ENCODE measurements around the gene OLFM3.

The OLFM3 gene

DNA sequence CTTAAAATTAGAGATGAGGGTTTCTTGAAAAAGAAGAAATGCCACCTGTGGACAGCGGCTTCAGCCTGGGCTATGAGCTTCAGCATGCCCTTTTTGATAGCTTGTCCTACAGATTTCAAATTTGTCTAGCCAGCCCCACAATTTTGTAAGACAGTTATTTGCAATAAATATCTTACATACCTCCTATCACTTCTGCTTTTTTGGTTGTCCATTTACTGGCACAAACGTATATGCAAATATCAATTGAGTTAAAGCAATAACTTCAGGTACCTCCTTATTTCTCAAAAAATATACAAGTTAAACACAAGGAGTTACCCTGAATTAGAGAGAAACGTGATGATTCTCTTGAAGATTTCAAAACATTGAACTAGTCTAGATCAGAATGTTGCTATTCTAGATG, 53.5 kb downstream of the OLFM3 start:
- DNase-seq: no peak

DNA sequence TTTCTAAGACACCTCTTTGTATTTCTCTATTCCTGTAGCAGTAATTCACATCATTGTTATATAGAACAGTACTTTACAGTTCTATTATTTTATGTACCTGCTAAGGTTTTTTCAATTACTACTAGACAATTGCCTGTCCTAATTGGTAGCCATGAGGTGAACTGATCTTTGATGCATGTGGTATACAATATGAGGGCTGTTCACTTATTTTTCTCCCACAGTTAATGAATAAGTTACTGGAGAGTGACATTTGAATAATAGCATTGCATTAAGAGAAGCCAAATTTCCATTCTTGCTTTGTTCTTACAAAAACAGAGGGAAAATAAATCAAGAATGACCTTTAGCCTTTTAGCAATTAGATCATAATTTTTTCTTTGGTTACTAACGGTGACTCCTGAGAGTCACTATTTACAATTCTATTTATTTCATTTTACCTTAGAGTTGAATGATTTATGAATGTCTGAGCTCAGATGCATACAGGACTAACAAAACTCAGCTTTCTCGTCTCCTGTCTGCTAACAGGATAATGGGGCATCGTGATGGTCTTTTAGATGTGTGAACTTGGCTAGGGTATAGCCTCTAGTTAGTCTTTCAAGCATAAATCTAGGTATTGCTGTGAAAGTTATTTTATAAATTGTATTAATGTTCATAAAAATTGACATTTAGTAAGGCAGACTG, 54.1 kb downstream of the OLFM3 start:
- no peak for DNase-seq

- DNase-seq: no peak
These were observed 58.0 kb downstream of the OLFM3 start for GRCh38 chr1:101938681-101939080.

- no peak for DNase-seq
These were observed 67.4 kb downstream of the OLFM3 start for GRCh38 chr1:101929343-101929742.

DNA sequence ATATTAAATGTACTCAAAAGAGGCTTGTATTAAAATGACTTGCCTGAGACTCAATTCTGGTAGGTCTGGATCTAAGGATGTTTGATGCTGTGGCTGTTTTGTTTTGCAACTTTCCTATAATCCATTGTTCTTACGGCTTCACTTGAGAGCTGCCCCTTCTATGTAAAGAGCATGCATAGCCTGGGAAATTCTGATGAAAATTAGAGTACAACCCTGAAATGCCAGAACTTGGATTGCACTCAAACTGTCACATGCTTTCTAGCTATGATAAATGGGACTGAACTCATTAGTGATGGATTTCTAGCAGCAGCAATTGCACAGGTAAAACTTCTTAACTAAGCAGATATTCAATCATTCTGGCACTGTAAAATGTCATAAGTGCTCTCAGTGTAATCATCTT, 67.9 kb downstream of the OLFM3 start:
- DNase-seq: no peak

DNA sequence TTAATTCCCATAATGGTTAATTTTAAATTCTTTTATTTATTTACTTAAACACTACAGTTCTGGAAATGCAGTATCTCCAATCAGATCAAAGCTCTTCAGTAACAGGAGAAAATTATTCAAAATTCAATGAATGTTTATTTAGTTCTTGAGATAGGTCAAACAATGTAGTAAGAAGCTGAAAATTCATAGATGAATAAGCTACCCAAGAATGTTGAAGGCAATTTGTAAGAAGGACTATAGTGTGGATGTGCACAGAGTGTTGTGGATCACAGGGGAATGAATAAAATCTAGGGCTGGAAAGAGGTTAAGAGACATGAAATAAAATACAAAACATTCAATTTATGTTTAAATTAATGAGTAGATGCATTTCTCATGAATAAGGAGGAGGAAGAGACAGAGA, 72.0 kb downstream of the OLFM3 start:
- no peak for DNase-seq

DNA sequence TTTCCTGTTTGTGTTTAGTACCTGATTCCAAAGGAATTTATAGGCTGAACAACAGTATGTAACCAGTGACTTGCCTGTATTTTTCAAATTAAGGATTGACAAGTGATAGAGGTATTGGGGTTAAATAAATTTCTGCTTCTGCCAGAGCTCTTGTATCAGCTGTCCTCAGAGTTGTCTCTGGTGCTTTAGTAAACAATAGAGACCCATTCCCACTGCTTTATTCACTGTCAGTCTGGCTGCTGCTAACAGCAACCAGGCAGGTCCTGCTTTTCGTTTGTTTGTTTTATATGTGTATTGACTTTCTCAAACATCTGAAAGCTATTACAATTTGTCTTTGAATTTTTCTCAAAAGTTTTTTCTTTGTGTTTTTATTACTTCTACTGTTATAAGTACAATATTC, 76.1 kb downstream of the OLFM3 start:
- DNase-seq: no peak

DNA sequence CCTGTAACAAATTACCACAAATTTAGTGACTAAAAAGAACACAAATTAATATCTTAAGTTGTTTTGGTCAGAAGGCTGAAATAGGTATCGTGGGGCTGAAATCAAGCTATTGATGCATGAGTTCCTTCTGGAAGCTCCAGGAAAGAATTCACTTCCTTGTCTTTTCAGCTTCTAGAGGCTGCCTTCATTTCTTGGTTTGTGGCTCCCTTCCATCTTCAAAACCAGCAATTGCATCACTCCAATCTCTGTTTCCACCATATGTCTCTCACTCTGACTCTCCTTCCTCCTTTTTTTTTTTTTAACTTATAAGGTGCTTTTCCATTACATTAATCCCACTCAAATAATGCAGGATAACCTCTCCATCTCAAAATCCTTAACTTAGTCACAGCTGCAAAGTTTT, 78.4 kb downstream of the OLFM3 start:
- no peak for DNase-seq

GRCh38 chr1:101915597-101915996, 81.1 kb downstream of the OLFM3 start:
- DNase-seq: no peak

GRCh38 chr1:101914473-101915242, 82.1 kb downstream of the OLFM3 start:
- DNase-seq: no peak

- DNase-seq: no peak
These were observed 84.8 kb downstream of the OLFM3 start for GRCh38 chr1:101911894-101912293.

GRCh38 chr1:101908980-101909379, 87.7 kb downstream of the OLFM3 start:
- DNase-seq: no peak

DNA sequence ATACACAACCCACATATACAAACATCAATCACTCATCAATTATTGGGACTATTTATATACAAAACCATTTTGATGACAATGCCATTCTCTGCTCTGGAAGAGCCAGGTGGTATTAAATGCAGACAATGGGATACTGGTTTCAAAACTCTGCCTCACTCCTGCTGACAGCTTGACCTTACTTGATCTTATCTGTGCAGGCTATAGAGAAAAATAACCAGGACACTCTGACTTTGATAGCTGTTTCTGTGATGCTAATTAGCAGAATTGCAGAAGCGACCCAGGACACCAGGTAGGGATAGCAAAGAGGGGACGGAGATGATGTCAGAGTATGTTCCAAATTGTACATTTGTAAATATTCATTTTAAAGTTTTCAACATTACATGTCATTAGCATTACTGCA, 89.5 kb downstream of the OLFM3 start:
- DNase-seq: no peak

- no peak for DNase-seq
These were observed 91.4 kb downstream of the OLFM3 start for GRCh38 chr1:101905283-101905835.

GRCh38 chr1:101902199-101902598, 94.5 kb downstream of the OLFM3 start:
- no peak for DNase-seq

GRCh38 chr1:101898137-101898536, 98.6 kb downstream of the OLFM3 start:
- DNase-seq: no peak

GRCh38 chr1:101884621-101885020, 112.1 kb downstream of the OLFM3 start:
- DNase-seq: no peak

DNA sequence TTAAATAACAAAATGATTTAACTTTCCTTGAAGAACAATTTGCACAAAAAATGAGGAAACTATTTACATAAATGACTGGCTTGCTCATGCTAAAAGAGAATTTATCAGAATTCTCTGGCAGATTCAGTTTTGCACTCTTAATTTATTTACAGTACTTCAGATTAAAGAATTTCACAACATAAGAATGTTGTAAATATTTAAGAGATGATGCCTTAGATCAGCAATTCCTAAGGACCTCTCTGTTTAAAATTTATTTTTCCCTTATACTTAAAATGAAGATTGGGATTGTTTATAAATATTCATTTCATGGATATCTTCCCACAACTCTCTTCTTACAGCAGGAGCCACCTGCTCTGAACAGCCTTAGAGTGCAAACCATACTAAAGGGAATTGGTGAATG, 120.8 kb downstream of the OLFM3 start:
- no peak for DNase-seq

GRCh38 chr1:101873672-101874071, 123.1 kb downstream of the OLFM3 start:
- no peak for DNase-seq

DNA sequence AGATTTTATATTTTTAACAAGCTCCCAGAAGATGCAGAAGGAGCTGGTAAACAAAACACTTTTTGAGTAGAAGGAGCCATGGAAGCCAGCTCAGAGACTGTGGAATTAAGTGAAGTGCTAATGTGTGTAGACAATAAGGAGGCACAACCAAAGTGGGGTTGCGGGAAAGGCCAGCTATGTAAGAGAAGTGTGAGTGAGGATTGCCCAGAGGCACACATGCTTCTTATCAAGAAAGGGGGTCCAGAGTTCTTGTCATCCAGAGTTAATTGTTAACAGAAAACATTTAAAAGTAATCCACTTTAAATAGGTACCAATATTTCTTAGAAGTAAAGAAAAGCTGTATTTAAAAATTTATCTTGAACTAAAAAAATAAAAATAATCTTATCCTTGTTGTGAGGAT, 136.8 kb downstream of the OLFM3 start:
- no peak for DNase-seq

- no peak for DNase-seq
These were observed 142.5 kb downstream of the OLFM3 start for GRCh38 chr1:101854271-101854670.

GRCh38 chr1:101852936-101853335, 143.8 kb downstream of the OLFM3 start:
- DNase-seq: no peak

GRCh38 chr1:101849356-101849755, 147.4 kb downstream of the OLFM3 start:
- no peak for DNase-seq

DNA sequence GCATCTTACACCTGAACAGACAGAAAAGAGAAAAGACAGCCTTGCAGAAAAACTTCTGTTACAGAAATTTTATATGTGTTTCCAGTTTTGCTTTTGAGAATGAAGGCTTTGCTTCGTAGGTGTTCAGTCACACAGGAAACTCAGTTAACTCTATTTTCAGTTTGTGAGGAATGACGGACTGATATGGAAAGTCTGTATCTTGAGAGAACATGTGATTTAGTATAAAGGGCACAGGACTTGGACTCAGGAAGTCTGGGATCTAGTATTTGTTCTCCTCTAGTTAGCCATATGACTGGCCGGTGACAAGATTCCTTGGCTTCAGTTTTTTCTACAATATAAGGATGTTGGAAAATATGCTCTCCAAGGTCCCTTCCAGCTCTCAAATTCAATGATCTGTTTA, 149.1 kb downstream of the OLFM3 start:
- no peak for DNase-seq

DNA sequence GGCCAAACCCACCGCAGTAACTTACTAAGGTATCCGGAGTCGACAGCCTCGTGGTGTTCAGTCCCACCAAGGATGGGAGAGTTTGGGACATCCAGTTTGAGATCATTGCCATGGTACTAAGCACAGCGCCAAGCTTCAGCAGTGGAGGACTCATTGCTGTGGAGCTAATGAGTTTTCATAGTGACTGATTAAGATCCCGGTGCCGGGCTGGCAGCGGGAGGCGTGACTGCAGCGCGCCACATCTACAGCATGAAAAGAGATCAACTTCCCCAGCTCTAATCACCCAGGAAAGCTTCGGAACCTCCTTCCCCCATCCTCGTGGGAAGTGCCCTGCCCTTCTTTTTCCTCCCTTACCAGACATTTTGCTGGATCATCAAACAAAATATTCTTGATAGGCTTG, 149.9 kb downstream of the OLFM3 start:
- no peak for DNase-seq

All from NCI-H1048 (cell line).